ENCODE results near the gene CILP2.

CILP2 gene

GRCh38 chr19:19528721-19529490 lies 9.2 kb upstream of the CILP2 start, which contains the start of gene YJEFN3:
YJEFN3 (plus strand) TSS chr19:19528911; CDS start chr19:19528933, 22 bp downstream.
- no peak for DNase-seq (ENCODE audit: low read depth)

GRCh38 chr19:19529783-19530422 lies 8.2 kb upstream of the CILP2 start:
- no peak for DNase-seq (ENCODE audit: low read depth)

- no peak for DNase-seq (ENCODE audit: low read depth)
Measured at GRCh38 chr19:19530423-19530804, 7.7 kb upstream of the CILP2 start.

GRCh38 chr19:19530889-19531288 lies 7.2 kb upstream of the CILP2 start:
- no peak for DNase-seq (ENCODE audit: low read depth)

GRCh38 chr19:19531951-19532805 lies 5.9 kb upstream of the CILP2 start:
- peak; percentile 79 for DNase-seq (ENCODE audit: low read depth)

GRCh38 chr19:19532806-19533701 lies 5.0 kb upstream of the CILP2 start:
- no peak for DNase-seq (ENCODE audit: low read depth)

- DNase-seq (ENCODE audit: low read depth): no peak
Measured at GRCh38 chr19:19533841-19534240, 4.2 kb upstream of the CILP2 start.

GRCh38 chr19:19534556-19535265 lies 3.4 kb upstream of the CILP2 start:
- no peak for DNase-seq (ENCODE audit: low read depth)

- no peak for DNase-seq (ENCODE audit: low read depth)
Measured at GRCh38 chr19:19535311-19536191, 2.5 kb upstream of the CILP2 start.

GRCh38 chr19:19537075-19538048 lies 703 bp upstream of the CILP2 start:
- DNase-seq (ENCODE audit: low read depth): no peak

GRCh38 chr19:19538785-19539166 lies 711 bp downstream of the CILP2 start:
- no peak for DNase-seq (ENCODE audit: low read depth)

GRCh38 chr19:19539698-19540063 lies 1.6 kb downstream of the CILP2 start:
- DNase-seq (ENCODE audit: low read depth): no peak

GRCh38 chr19:19540064-19540714 lies 2.1 kb downstream of the CILP2 start:
- peak; percentile 49 for DNase-seq (ENCODE audit: low read depth)

GRCh38 chr19:19540715-19541515 lies 2.9 kb downstream of the CILP2 start:
- peak; percentile 53 for DNase-seq (ENCODE audit: low read depth)

- no peak for DNase-seq (ENCODE audit: low read depth)
Measured at GRCh38 chr19:19541616-19542015, 3.6 kb downstream of the CILP2 start.

GRCh38 chr19:19542507-19542906 lies 4.4 kb downstream of the CILP2 start:
- no peak for DNase-seq (ENCODE audit: low read depth)

- DNase-seq (ENCODE audit: low read depth): no peak
Measured at GRCh38 chr19:19543101-19543500, 5.0 kb downstream of the CILP2 start.

Data from stimulated activated CD8-positive, alpha-beta memory T cell treated with anti-CD3 and anti-CD28 coated beads, Interleukin-4, amount 100 ng/mL, for 24 hours (primary cell).